ENCODE results near the gene TBC1D5.
"Not testable (repeated sequence)": the region's sequence is repeated elsewhere in the genome, so short reads cannot be mapped to it uniquely, and the experiment has no call there.

Gene TBC1D5

GRCh38 chr3:17640466-17640865 is 102.0 kb downstream of the TBC1D5 start:
- no peak for DNase-seq

- no peak for DNase-seq
These were observed 102.7 kb downstream of the TBC1D5 start for GRCh38 chr3:17639765-17640164.

- no peak for DNase-seq
These were observed 103.2 kb downstream of the TBC1D5 start for GRCh38 chr3:17639257-17639656.

- no peak for DNase-seq
These were observed 104.1 kb downstream of the TBC1D5 start for GRCh38 chr3:17638356-17638755.

- not testable (repeated sequence) for DNase-seq
These were observed 106.8 kb downstream of the TBC1D5 start for GRCh38 chr3:17635675-17636074.

GRCh38 chr3:17634964-17635363 is 107.5 kb downstream of the TBC1D5 start:
- DNase-seq, result no peak

- no peak for DNase-seq
These were observed 108.2 kb downstream of the TBC1D5 start for GRCh38 chr3:17634201-17634600.

- peak; percentile 35 for DNase-seq
These were observed 109.9 kb downstream of the TBC1D5 start for GRCh38 chr3:17632401-17633100.

- no peak for DNase-seq
These were observed 110.8 kb downstream of the TBC1D5 start for GRCh38 chr3:17631609-17632008.

GRCh38 chr3:17629400-17629799 is 113.0 kb downstream of the TBC1D5 start:
- DNase-seq, result no peak

GRCh38 chr3:17626395-17626794 is 116.0 kb downstream of the TBC1D5 start:
- no peak for DNase-seq

GRCh38 chr3:17625133-17625532 is 117.3 kb downstream of the TBC1D5 start:
- DNase-seq, result no peak

- DNase-seq, result no peak
These were observed 119.0 kb downstream of the TBC1D5 start for GRCh38 chr3:17623464-17623863.

- no peak for DNase-seq
These were observed 122.5 kb downstream of the TBC1D5 start for GRCh38 chr3:17619968-17620367.

GRCh38 chr3:17613017-17613416 is 129.4 kb downstream of the TBC1D5 start:
- not testable (repeated sequence) for DNase-seq

- no peak for DNase-seq
These were observed 134.5 kb downstream of the TBC1D5 start for GRCh38 chr3:17607905-17608304.

GRCh38 chr3:17605934-17606333 is 136.5 kb downstream of the TBC1D5 start:
- no peak for DNase-seq

- no peak for DNase-seq
These were observed 137.4 kb downstream of the TBC1D5 start for GRCh38 chr3:17605032-17605431.

- DNase-seq, result no peak
These were observed 140.3 kb downstream of the TBC1D5 start for GRCh38 chr3:17602126-17602525.

- no peak for DNase-seq
These were observed 149.5 kb downstream of the TBC1D5 start for GRCh38 chr3:17592956-17593355.

- no peak for DNase-seq
These were observed 152.0 kb downstream of the TBC1D5 start for GRCh38 chr3:17590465-17590864.

GRCh38 chr3:17589888-17590287 is 152.5 kb downstream of the TBC1D5 start:
- no peak for DNase-seq

GRCh38 chr3:17588422-17588821 is 154.0 kb downstream of the TBC1D5 start:
- DNase-seq, result no peak

GRCh38 chr3:17585394-17586325 is 156.8 kb downstream of the TBC1D5 start:
- DNase-seq, result no peak
